PFSK-1 (cell line): Measurements from ENCODE around the gene TTC16.

Experiments
- FOXP2 ChIP-seq: optimal IDR thresholded peaks from 2 replicates; pipeline ENCODE3; 2011; ENCODE audit warnings: borderline replicate concordance, control low read depth, inconsistent platforms; ENCODE audit not compliant: insufficient read depth; ENCODE audit errors: extremely low read length, extremely low read depth
- POLR2AphosphoS5 ChIP-seq: IDR thresholded peaks from 2 replicates; pipeline ENCODE4 v1.6.1; 2012; ENCODE audit warnings: low read depth, mild to moderate bottlenecking, control low read depth, low read length, moderate library complexity
- SIN3A ChIP-seq: IDR thresholded peaks from 2 replicates; pipeline ENCODE4 v1.6.1; 2012; ENCODE audit warnings: mild to moderate bottlenecking, low read length, moderate library complexity, borderline replicate concordance; ENCODE audit not compliant: insufficient read depth
- TAF1 ChIP-seq: IDR thresholded peaks from 2 replicates; pipeline ENCODE4 v1.6.1; 2012; ENCODE audit warnings: low read length, control low read depth, borderline replicate concordance; ENCODE audit not compliant: insufficient read depth
- TF ChIP-seq, protein P1 (sequence below), 2 experiments: IDR thresholded peaks; 2 replicates each; pipeline versions ENCODE4 v1.6.1 to v1.8.0; 2011 to 2012; ENCODE audit warnings: low read depth in 2 of 2, low read length in 2 of 2, control low read depth in 1 of 2, inconsistent platforms in 1 of 2, mild to moderate bottlenecking in 1 of 2, moderate library complexity in 1 of 2; ENCODE audit not compliant: insufficient read depth in 1 of 2

The TTC16 gene

DNA sequence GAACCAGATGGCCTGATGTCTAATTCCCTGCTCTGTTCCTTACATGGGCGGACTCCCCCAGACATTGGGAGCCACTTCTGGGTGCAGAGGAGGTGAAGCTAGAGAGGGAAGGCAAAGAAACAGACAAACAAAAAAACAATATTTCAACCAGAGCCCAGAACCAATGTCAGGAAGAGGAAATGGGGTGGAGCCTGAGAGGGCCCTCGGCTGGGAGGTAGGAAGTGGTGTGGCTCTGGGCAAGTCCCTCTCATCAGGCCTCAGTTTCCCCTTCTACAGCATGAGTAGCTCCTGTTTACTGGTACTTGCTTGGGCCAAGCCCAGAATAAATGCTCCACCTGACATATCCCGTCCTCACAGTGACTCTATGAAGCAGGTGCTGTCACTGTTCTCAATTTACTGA is 51.5 kb downstream of the TTC16 start:
- TF ChIP-seq FOXP2 (no peak), TAF1 (no peak), SIN3A (no peak), POLR2AphosphoS5 (no peak)
- TF ChIP-seq, protein P1, sequence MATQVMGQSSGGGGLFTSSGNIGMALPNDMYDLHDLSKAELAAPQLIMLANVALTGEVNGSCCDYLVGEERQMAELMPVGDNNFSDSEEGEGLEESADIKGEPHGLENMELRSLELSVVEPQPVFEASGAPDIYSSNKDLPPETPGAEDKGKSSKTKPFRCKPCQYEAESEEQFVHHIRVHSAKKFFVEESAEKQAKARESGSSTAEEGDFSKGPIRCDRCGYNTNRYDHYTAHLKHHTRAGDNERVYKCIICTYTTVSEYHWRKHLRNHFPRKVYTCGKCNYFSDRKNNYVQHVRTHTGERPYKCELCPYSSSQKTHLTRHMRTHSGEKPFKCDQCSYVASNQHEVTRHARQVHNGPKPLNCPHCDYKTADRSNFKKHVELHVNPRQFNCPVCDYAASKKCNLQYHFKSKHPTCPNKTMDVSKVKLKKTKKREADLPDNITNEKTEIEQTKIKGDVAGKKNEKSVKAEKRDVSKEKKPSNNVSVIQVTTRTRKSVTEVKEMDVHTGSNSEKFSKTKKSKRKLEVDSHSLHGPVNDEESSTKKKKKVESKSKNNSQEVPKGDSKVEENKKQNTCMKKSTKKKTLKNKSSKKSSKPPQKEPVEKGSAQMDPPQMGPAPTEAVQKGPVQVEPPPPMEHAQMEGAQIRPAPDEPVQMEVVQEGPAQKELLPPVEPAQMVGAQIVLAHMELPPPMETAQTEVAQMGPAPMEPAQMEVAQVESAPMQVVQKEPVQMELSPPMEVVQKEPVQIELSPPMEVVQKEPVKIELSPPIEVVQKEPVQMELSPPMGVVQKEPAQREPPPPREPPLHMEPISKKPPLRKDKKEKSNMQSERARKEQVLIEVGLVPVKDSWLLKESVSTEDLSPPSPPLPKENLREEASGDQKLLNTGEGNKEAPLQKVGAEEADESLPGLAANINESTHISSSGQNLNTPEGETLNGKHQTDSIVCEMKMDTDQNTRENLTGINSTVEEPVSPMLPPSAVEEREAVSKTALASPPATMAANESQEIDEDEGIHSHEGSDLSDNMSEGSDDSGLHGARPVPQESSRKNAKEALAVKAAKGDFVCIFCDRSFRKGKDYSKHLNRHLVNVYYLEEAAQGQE (IDR thresholded peaks at IDR 0.05; ENCODE audit: insufficient read depth in 1 of 2, low read depth in 2 of 2, low read length in 2 of 2): no peak

DNA sequence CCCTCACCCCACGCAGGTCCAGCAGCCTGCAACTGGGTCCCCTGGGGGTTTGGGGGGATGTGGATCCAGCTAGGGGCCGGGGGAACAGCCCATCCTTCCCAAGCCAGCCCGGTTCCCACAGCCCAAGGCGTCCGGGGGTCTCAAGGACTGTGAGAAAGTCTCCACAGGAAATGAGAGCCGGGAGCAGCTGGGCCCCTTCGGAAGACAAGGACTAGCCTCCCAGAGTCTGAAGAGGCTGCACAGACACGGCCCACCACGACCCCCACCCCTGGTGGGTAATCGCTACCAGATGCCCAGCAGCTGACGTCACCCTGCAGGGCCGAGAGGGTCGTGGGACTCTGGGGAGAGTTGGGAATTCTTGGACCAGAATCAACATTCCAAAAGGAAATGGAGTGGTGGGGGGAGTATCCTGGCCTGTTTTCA is 52.0 kb downstream of the TTC16 start:
- TF ChIP-seq, protein P1 (IDR thresholded peaks at IDR 0.05; ENCODE audit: insufficient read depth in 1 of 2, low read depth in 2 of 2, low read length in 2 of 2): no peak
- TF ChIP-seq TAF1: no peak
- no peak for TF ChIP-seq POLR2AphosphoS5
- no peak for TF ChIP-seq FOXP2
- TF ChIP-seq SIN3A: no peak

DNA sequence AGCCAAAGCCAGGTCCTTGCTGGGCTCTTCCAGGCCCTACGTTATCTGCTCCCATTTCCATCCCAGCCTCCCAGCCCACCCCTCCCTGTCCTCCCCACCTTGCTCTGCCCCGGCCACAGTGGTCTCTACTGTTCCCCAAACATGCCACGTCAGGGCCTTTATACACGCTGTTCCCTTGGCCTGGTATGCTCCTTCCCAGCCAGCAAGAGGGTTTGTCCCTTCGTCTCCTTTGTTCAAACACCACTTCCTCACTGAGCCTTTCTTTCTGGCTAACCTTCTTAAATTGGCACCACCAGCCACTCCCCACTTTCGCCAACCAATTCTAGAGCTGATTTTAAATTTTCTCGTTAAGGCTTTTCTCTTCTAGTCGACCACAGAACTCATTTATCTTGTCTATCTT is 52.8 kb downstream of the TTC16 start:
- TF ChIP-seq, protein P1 (IDR thresholded peaks at IDR 0.05; ENCODE audit: insufficient read depth in 1 of 2, low read depth in 2 of 2, low read length in 2 of 2): no peak
- TF ChIP-seq FOXP2: no peak
- TF ChIP-seq POLR2AphosphoS5: no peak
- TF ChIP-seq SIN3A: no peak
- TF ChIP-seq TAF1: no peak

DNA sequence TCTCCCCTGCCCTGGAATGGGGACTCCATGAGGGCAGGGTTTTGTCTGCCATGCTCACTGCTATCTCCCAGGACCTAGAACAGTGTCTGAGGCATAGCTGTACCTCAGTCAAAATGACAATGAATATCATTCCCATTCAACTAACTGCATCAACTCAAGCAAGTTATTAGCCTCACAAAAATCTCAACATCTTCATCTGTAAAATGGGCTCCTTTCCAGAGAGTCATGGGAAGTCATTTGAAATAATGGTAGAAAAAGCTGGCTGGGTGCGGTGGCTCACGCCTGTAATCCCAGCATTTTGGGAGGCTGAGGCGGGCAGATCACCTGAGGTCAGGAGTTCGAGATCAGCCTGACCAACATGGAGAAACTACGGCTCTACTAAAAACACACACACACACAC is 53.2 kb downstream of the TTC16 start:
- TF ChIP-seq FOXP2 (no peak), POLR2AphosphoS5 (no peak), TAF1 (no peak), SIN3A (no peak)
- TF ChIP-seq, protein P1 (IDR thresholded peaks at IDR 0.05; ENCODE audit: insufficient read depth in 1 of 2, low read depth in 2 of 2, low read length in 2 of 2): no peak
